HEK293T (cell line): Measurements from ENCODE around the gene KYNU.

ENCODE experiments used
- FOXK2 ChIP-seq: fragments of 450-650 bp; IDR thresholded peaks from 2 replicates; pipeline ENCODE4 v1.6.1; 2016; ENCODE audit warnings: mild to moderate bottlenecking
- SP1 ChIP-seq: fragments of 450-650 bp; IDR thresholded peaks from 2 replicates; pipeline ENCODE4 v1.6.1; 2017
- TARDBP ChIP-seq: fragments of 450-650 bp; IDR thresholded peaks from 2 replicates; pipeline ENCODE4 v1.6.1; 2016
- ZNF384 ChIP-seq: fragments of 450-650 bp; IDR thresholded peaks from 2 replicates; pipeline ENCODE4 v1.6.1; 2016

DNA sequence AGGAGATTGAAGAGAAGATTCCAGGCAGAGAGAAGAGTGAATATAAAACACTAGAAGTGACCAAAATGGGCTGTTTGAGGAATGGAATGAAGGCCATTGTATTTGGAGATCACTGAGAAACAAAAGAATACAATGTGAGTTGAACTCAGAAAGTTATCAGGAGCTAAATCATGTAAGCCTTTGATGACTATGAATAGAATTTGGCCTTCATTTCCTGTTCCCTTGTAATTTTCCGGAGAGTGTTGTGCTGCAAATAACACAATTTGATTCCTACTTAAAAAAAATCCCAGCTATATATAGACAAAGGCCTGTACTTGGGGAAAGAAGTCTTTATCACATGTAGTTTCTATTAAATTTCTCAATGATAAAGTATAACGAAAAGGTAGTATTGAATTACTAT, 33.7 kb upstream of the KYNU start:
- TF ChIP-seq ZNF384 = no peak
- no peak for TF ChIP-seq SP1
- TF ChIP-seq TARDBP = no peak
- no peak for TF ChIP-seq FOXK2
